Stimulated activated CD4-positive, alpha-beta T cell treated with anti-CD3 and anti-CD28 coated beads, TNF-alpha, amount 100 ng/mL, for 48 hours (primary cell): ENCODE data around the gene ATP11B.
"Not testable (repeated sequence)": the region's sequence is repeated elsewhere in the genome, so short reads cannot be mapped to it uniquely, and the experiment has no call there.

Source experiments
- DNase-seq, 3 donors: peaks; one replicate each; pipeline ENCODE4 v3.0.0-alpha.2; 2020; ENCODE audit warnings: low read depth in 3 of 3

ATP11B gene

GRCh38 chr3:182794455-182795388, 1.4 kb downstream of the ATP11B start:
- DNase-seq = no peak

GRCh38 chr3:182795389-182795782, 2.1 kb downstream of the ATP11B start:
- DNase-seq = no peak

- DNase-seq = no peak
These were observed 3.0 kb downstream of the ATP11B start for GRCh38 chr3:182796310-182796709.

- DNase-seq = no peak
These were observed 4.6 kb downstream of the ATP11B start for GRCh38 chr3:182797876-182798275.

- not testable (repeated sequence) for DNase-seq
These were observed 5.8 kb downstream of the ATP11B start for GRCh38 chr3:182799143-182799542.

GRCh38 chr3:182800508-182800907, 7.2 kb downstream of the ATP11B start:
- DNase-seq = no peak

- DNase-seq = no peak
These were observed 9.4 kb downstream of the ATP11B start for GRCh38 chr3:182802413-182803390.

- no peak for DNase-seq
These were observed 10.3 kb downstream of the ATP11B start for GRCh38 chr3:182803596-182803995.

- DNase-seq = no peak
These were observed 13.8 kb downstream of the ATP11B start for GRCh38 chr3:182807061-182807460.

GRCh38 chr3:182808041-182808770, 14.9 kb downstream of the ATP11B start:
- no peak for DNase-seq

- no peak for DNase-seq
These were observed 16.2 kb downstream of the ATP11B start for GRCh38 chr3:182809531-182809930.

- DNase-seq = no peak
These were observed 17.4 kb downstream of the ATP11B start for GRCh38 chr3:182810574-182811268.

GRCh38 chr3:182811269-182811596, 17.9 kb downstream of the ATP11B start:
- no peak for DNase-seq

- no peak for DNase-seq
These were observed 18.8 kb downstream of the ATP11B start for GRCh38 chr3:182812123-182812522.

GRCh38 chr3:182814419-182815062, 21.2 kb downstream of the ATP11B start:
- DNase-seq = no peak

- DNase-seq = no peak
These were observed 22.9 kb downstream of the ATP11B start for GRCh38 chr3:182816181-182816580.

GRCh38 chr3:182818296-182818978, 25.1 kb downstream of the ATP11B start:
- DNase-seq = no peak

- DNase-seq = no peak
These were observed 28.1 kb downstream of the ATP11B start for GRCh38 chr3:182821221-182821981.

GRCh38 chr3:182822260-182822659, 29.0 kb downstream of the ATP11B start:
- DNase-seq = not testable (repeated sequence)
